ENCODE measurements around the gene DLX4. TPM values are rescaled to one million over a fixed set of nuclear protein-coding genes. Genes with fewer than 3 reads are reported as not detected.

The DLX4 gene
- total and polyA plus RNA-seq, 7 experiments from 2014 or later: 0.34 to 1.6 (median 0.74) TPM; not detected in 2

- Mint-ChIP-seq H3K4me1 (peaks cover 0 to under 1% (median 0%) of the 10 kb centered on the region in 7 donors), H3K27ac (no peak overlapping the region), H3K36me3 (no peaks in the 10 kb centered on the region), H3K27me3 (peaks cover 15 to 47% (median 27%) of the 10 kb centered on the region in 5 donors), H3K4me3 (no peak overlapping the region), H3K9me3 (peaks cover 0 to 1% (median 0%) of the 10 kb centered on the region in 11 donors)
- DNase-seq (no peak), ATAC-seq (no peak)
- Histone ChIP-seq H3K4me1 (ENCODE audit: control insufficient read depth in 2 of 2, insufficient read depth in 2 of 2, low read length in 2 of 2) (no peaks in the 10 kb centered on the region), H3K27me3 (ENCODE audit: control insufficient read depth in 2 of 2, insufficient read depth in 2 of 2, low read length in 2 of 2) (no peaks in the 10 kb centered on the region), H3K4me3 (ENCODE audit: low read length) (no peak overlapping the region), H3K27ac (ENCODE audit: low read depth, low read length) (no peak overlapping the region), H3K9me3 (ENCODE audit: control insufficient read depth in 2 of 3, low read length in 3 of 3) (no peaks in the 10 kb centered on the region), H3K36me3 (ENCODE audit: control insufficient read depth in 2 of 3, insufficient read depth in 3 of 3, low read length in 3 of 3) (no peaks in the 10 kb centered on the region)
- intact Hi-C loops (cut with micrococcal nuclease): no loop called here
- ChIA-PET CTCF (interaction anchor here (2.2 kb wide), 1 partner anchor 52 kb away, joined by 7 read pairs; no protein-coding TSS in a partner anchor), POLR2A (no interaction called here)
Observed at GRCh38 chr17:49944273-49944870, 24.6 kb upstream of the DLX4 start.

GRCh38 chr17:49946208-49946607, 22.8 kb upstream of the DLX4 start:
- Histone ChIP-seq H3K36me3 (ENCODE audit: control insufficient read depth in 2 of 3, insufficient read depth in 3 of 3, low read length in 3 of 3) (no peaks in the 10 kb centered on the region), H3K27ac (ENCODE audit: low read depth, low read length) (no peak overlapping the region), H3K9me3 (ENCODE audit: control insufficient read depth in 2 of 3, low read length in 3 of 3) (no peaks in the 10 kb centered on the region), H3K4me3 (ENCODE audit: low read length) (no peak overlapping the region), H3K4me1 (ENCODE audit: control insufficient read depth in 2 of 2, insufficient read depth in 2 of 2, low read length in 2 of 2) (no peaks in the 10 kb centered on the region), H3K27me3 (ENCODE audit: control insufficient read depth in 2 of 2, insufficient read depth in 2 of 2, low read length in 2 of 2) (no peaks in the 10 kb centered on the region)
- DNase-seq: no peak
- CTCF ChIA-PET: interaction anchor here (0.7 to 1.3 kb wide), 2 partner anchors 51 to 385 kb away, joined by 3 to 7 read pairs; no protein-coding TSS in a partner anchor
- H3K27me3 Mint-ChIP-seq: peaks cover 24 to 55% (median 35%) of the 10 kb centered on the region in 5 donors
- no peak for ATAC-seq
- peaks cover 0 to 1% (median 0%) of the 10 kb centered on the region in 11 donors for H3K9me3 Mint-ChIP-seq
- H3K4me3 Mint-ChIP-seq: no peak overlapping the region
- no peaks in the 10 kb centered on the region for H3K36me3 Mint-ChIP-seq
- intact Hi-C loops (cut with micrococcal nuclease): no loop called here
- H3K27ac Mint-ChIP-seq: no peak overlapping the region
- no peaks in the 10 kb centered on the region for H3K4me1 Mint-ChIP-seq
- POLR2A ChIA-PET: no interaction called here

- ChIA-PET CTCF (interaction anchor here (0.7 kb wide), 1 partner anchor 386 kb away, joined by 7 read pairs; no protein-coding TSS in a partner anchor), POLR2A (no interaction called here)
- H3K27ac ChIP-seq (ENCODE audit: low read depth, low read length): no peak overlapping the region
- H3K4me3 ChIP-seq (ENCODE audit: low read length): no peak overlapping the region
- H3K27me3 ChIP-seq (ENCODE audit: control insufficient read depth in 2 of 2, insufficient read depth in 2 of 2, low read length in 2 of 2): no peaks in the 10 kb centered on the region
- Mint-ChIP-seq H3K36me3 (no peaks in the 10 kb centered on the region), H3K9me3 (peaks cover 0 to 1% (median 0%) of the 10 kb centered on the region in 11 donors), H3K27ac (peak overlapping the region in 1 of 9 donors; percentile 65), H3K27me3 (peaks cover 28 to 61% (median 35%) of the 10 kb centered on the region in 5 donors), H3K4me1 (peaks cover 0 to under 1% (median 0%) of the 10 kb centered on the region in 7 donors), H3K4me3 (no peak overlapping the region)
- no peaks in the 10 kb centered on the region for H3K4me1 ChIP-seq (ENCODE audit: control insufficient read depth in 2 of 2, insufficient read depth in 2 of 2, low read length in 2 of 2)
- no peak for DNase-seq
- H3K36me3 ChIP-seq (ENCODE audit: control insufficient read depth in 2 of 3, insufficient read depth in 3 of 3, low read length in 3 of 3): no peaks in the 10 kb centered on the region
- intact Hi-C loops (cut with micrococcal nuclease): no loop called here
- no peaks in the 10 kb centered on the region for H3K9me3 ChIP-seq (ENCODE audit: control insufficient read depth in 2 of 3, low read length in 3 of 3)
- ATAC-seq: no peak
Observed at GRCh38 chr17:49946964-49947584, 21.9 kb upstream of the DLX4 start.

- no peaks in the 10 kb centered on the region for H3K36me3 Mint-ChIP-seq
- no peaks in the 10 kb centered on the region for H3K9me3 Mint-ChIP-seq
- no peaks in the 10 kb centered on the region for H3K9me3 ChIP-seq (ENCODE audit: control insufficient read depth in 2 of 3, low read length in 3 of 3)
- peaks cover 33 to 57% (median 38%) of the 10 kb centered on the region in 5 donors for H3K27me3 Mint-ChIP-seq
- intact Hi-C loops (cut with micrococcal nuclease): loop anchor here (5.0 kb wide), 2 partner anchors 67 to 143 kb away; no protein-coding TSS in a partner anchor
- H3K4me3 ChIP-seq (ENCODE audit: low read length): no peak overlapping the region
- no peaks in the 10 kb centered on the region for H3K36me3 ChIP-seq (ENCODE audit: control insufficient read depth in 2 of 3, insufficient read depth in 3 of 3, low read length in 3 of 3)
- no peak for ATAC-seq
- no peak for DNase-seq
- peak overlapping the region in 1 of 9 donors; percentile 37 for H3K27ac Mint-ChIP-seq
- ChIA-PET CTCF (interaction anchor here (5.6 kb wide), 1 partner anchor 46 kb away, joined by 152 read pairs; the partner anchor contains the start of gene DLX3), POLR2A (no interaction called here)
- H3K4me3 Mint-ChIP-seq: no peak overlapping the region
- H3K27ac ChIP-seq (ENCODE audit: low read depth, low read length): no peak overlapping the region
- H3K4me1 ChIP-seq (ENCODE audit: control insufficient read depth in 2 of 2, insufficient read depth in 2 of 2, low read length in 2 of 2): no peaks in the 10 kb centered on the region
- no peaks in the 10 kb centered on the region for H3K27me3 ChIP-seq (ENCODE audit: control insufficient read depth in 2 of 2, insufficient read depth in 2 of 2, low read length in 2 of 2)
- H3K4me1 Mint-ChIP-seq: peaks cover 0 to 2% (median 0%) of the 10 kb centered on the region in 7 donors
Observed at GRCh38 chr17:49949634-49950033, 19.4 kb upstream of the DLX4 start.

GRCh38 chr17:49951362-49952082, 17.5 kb upstream of the DLX4 start:
- no peak overlapping the region for H3K4me3 Mint-ChIP-seq
- ATAC-seq (no peak), DNase-seq (no peak)
- ChIA-PET CTCF (interaction anchor here (0.5 to 5.6 kb wide), 8 partner anchors 12 to 384 kb away, joined by 3 to 152 read pairs (median 4); partner anchors contain the start of gene DLX3), POLR2A (no interaction called here)
- H3K4me1 ChIP-seq (ENCODE audit: control insufficient read depth in 2 of 2, insufficient read depth in 2 of 2, low read length in 2 of 2): no peaks in the 10 kb centered on the region
- H3K4me3 ChIP-seq (ENCODE audit: low read length): no peak overlapping the region
- intact Hi-C loops (cut with micrococcal nuclease): loop anchor here (1.0 to 5.0 kb wide), 7 partner anchors 17 to 141 kb away; no protein-coding TSS in a partner anchor
- no peaks in the 10 kb centered on the region for H3K36me3 Mint-ChIP-seq
- H3K9me3 ChIP-seq (ENCODE audit: control insufficient read depth in 2 of 3, low read length in 3 of 3): no peaks in the 10 kb centered on the region
- H3K9me3 Mint-ChIP-seq: no peaks in the 10 kb centered on the region
- H3K36me3 ChIP-seq (ENCODE audit: control insufficient read depth in 2 of 3, insufficient read depth in 3 of 3, low read length in 3 of 3): no peaks in the 10 kb centered on the region
- H3K27me3 ChIP-seq (ENCODE audit: control insufficient read depth in 2 of 2, insufficient read depth in 2 of 2, low read length in 2 of 2): no peaks in the 10 kb centered on the region
- H3K27ac Mint-ChIP-seq: no peak overlapping the region
- H3K27me3 Mint-ChIP-seq: peaks cover 33 to 48% (median 38%) of the 10 kb centered on the region in 5 donors
- peaks cover 0 to 2% (median 0%) of the 10 kb centered on the region in 7 donors for H3K4me1 Mint-ChIP-seq
- no peak overlapping the region for H3K27ac ChIP-seq (ENCODE audit: low read depth, low read length)

- intact Hi-C loops (cut with micrococcal nuclease): loop anchor here (1.0 to 5.0 kb wide), 7 partner anchors 16 to 140 kb away; no protein-coding TSS in a partner anchor
- H3K36me3 ChIP-seq (ENCODE audit: control insufficient read depth in 2 of 3, insufficient read depth in 3 of 3, low read length in 3 of 3): no peaks in the 10 kb centered on the region
- peaks cover 38 to 48% (median 40%) of the 10 kb centered on the region in 5 donors for H3K27me3 Mint-ChIP-seq
- no peaks in the 10 kb centered on the region for H3K27me3 ChIP-seq (ENCODE audit: control insufficient read depth in 2 of 2, insufficient read depth in 2 of 2, low read length in 2 of 2)
- H3K4me3 Mint-ChIP-seq: no peak overlapping the region
- ChIA-PET CTCF (interaction anchor here (0.5 to 5.6 kb wide), 14 partner anchors 9 to 724 kb away, joined by 3 to 152 read pairs (median 3); partner anchors contain the start of gene DLX3), POLR2A (interaction anchor here (1.1 kb wide), 1 partner anchor 44 kb away, joined by 3 read pairs; no protein-coding TSS in a partner anchor)
- no peaks in the 10 kb centered on the region for H3K36me3 Mint-ChIP-seq
- H3K4me1 ChIP-seq (ENCODE audit: control insufficient read depth in 2 of 2, insufficient read depth in 2 of 2, low read length in 2 of 2): no peaks in the 10 kb centered on the region
- H3K27ac ChIP-seq (ENCODE audit: low read depth, low read length): no peak overlapping the region
- peak; percentile 62 to 82 (median 77) for DNase-seq
- peaks cover 0 to 2% (median 0%) of the 10 kb centered on the region in 7 donors for H3K4me1 Mint-ChIP-seq
- ATAC-seq: peak; percentile 95
- no peaks in the 10 kb centered on the region for H3K9me3 ChIP-seq (ENCODE audit: control insufficient read depth in 2 of 3, low read length in 3 of 3)
- no peak overlapping the region for H3K4me3 ChIP-seq (ENCODE audit: low read length)
- no peak overlapping the region for H3K27ac Mint-ChIP-seq
- no peaks in the 10 kb centered on the region for H3K9me3 Mint-ChIP-seq
Observed at GRCh38 chr17:49952209-49952911, 16.6 kb upstream of the DLX4 start.

Measured in naive thymus-derived CD4-positive, alpha-beta T cell (primary cell).